MM.1S (cell line): ENCODE data around the gene MYO1F.

Source experiments
- DNase-seq: peaks from one replicate; pipeline ENCODE4 v3.0.0-alpha.2; 2015
- H2AFZ ChIP-seq: fragments of 300-600 bp; sonication (generic); 2 replicates; pipeline ENCODE4 v1.6.0; 2016; ENCODE audit warnings: antibody characterized with exemption, low read length
- H3F3A ChIP-seq: fragments of 300-600 bp; sonication (generic); 2 replicates; pipeline ENCODE4 v1.6.1; 2016; ENCODE audit warnings: mild to moderate bottlenecking, antibody characterized with exemption, low read length, moderate library complexity, mixed read lengths; ENCODE audit not compliant: insufficient read depth
- H3K27ac ChIP-seq: fragments of 300-600 bp; sonication (generic); 2 replicates; pipeline ENCODE4 v1.5.1; 2016; ENCODE audit warnings: mild to moderate bottlenecking, low read length
- H3K27me3 ChIP-seq: fragments of 300-600 bp; sonication (generic); replicated peaks from 2 replicates; pipeline ENCODE4 v1.6.0; 2016; ENCODE audit warnings: low read length; ENCODE audit not compliant: insufficient read depth
- H3K36me3 ChIP-seq: fragments of 300-600 bp; sonication (generic); replicated peaks from 2 replicates; pipeline ENCODE4 v1.6.1; 2016; ENCODE audit warnings: mild to moderate bottlenecking, low read length, mixed read lengths; ENCODE audit not compliant: insufficient read depth
- H3K4me1 ChIP-seq: fragments of 300-600 bp; sonication (generic); 2 replicates; pipeline ENCODE4 v1.6.1; 2016; ENCODE audit warnings: low read length, mixed read lengths
- H3K4me2 ChIP-seq: fragments of 300-600 bp; sonication (generic); 2 replicates; pipeline ENCODE4 v1.6.0; 2016; ENCODE audit warnings: low read depth, low read length
- H3K4me3 ChIP-seq: fragments of 300-600 bp; sonication (generic); 2 replicates; pipeline ENCODE4 v1.5.1; 2016; ENCODE audit warnings: low read length, mixed read lengths
- H3K79me2 ChIP-seq: fragments of 300-600 bp; sonication (generic); 2 replicates; pipeline ENCODE4 v1.6.1; 2016; ENCODE audit warnings: mixed run types, low read length, mixed read lengths
- H3K9ac ChIP-seq: fragments of 300-600 bp; sonication (generic); 2 replicates; pipeline ENCODE4 v1.6.1; 2016; ENCODE audit warnings: low read length, mixed read lengths
- H3K9me2 ChIP-seq: fragments of 300-600 bp; sonication (generic); replicated peaks from 2 replicates; pipeline ENCODE4 v1.6.1; 2016; ENCODE audit warnings: mild to moderate bottlenecking, low read length, mixed read lengths; ENCODE audit not compliant: insufficient read depth
- H3K9me3 ChIP-seq: fragments of 300-600 bp; sonication (generic); replicated peaks from 2 replicates; pipeline ENCODE4 v1.6.1; 2016; ENCODE audit warnings: mild to moderate bottlenecking, low read length, mixed read lengths; ENCODE audit not compliant: insufficient read depth
- H4K20me1 ChIP-seq: fragments of 300-600 bp; sonication (generic); 2 replicates; pipeline ENCODE4 v1.6.1; 2016; ENCODE audit warnings: mild to moderate bottlenecking, low read length, moderate library complexity, mixed read lengths; ENCODE audit not compliant: insufficient read depth
- CTCF ChIP-seq: fragments of 300-600 bp; sonication (generic); IDR thresholded peaks from 2 replicates; pipeline ENCODE4 v1.5.1; 2016; ENCODE audit warnings: antibody characterized with exemption, low read length, mixed read lengths
- EZH2 ChIP-seq: fragments of 300-600 bp; sonication (generic); optimal IDR thresholded peaks from 2 replicates; pipeline ENCODE3; 2017; ENCODE audit warnings: low read depth, mild to moderate bottlenecking, antibody characterized with exemption, low read length, mixed read lengths
- EZH2phosphoT487 ChIP-seq: fragments of 300-600 bp; sonication (generic); IDR thresholded peaks from 2 replicates; pipeline ENCODE4 v1.6.1; 2018; ENCODE audit warnings: antibody characterized with exemption, low read length

The MYO1F gene

GRCh38 chr19:8513687-8514504, 63.3 kb downstream of the MYO1F start, which contains the start of gene ZNF414:
TSS of gene ZNF414 (minus strand) at chr19:8514167. CDS start at chr19:8514046, 121 bp downstream.
- H3K9ac ChIP-seq, result peak within 1 kb of the TSS; percentile 93
- peak within 1 kb of the TSS; percentile 69 for H3K4me3 ChIP-seq
- no peaks in the 10 kb centered on the region for H3K9me3 ChIP-seq
- peak within 1 kb of the TSS; percentile 49; the same call in 1 of the 2 replicates for H3K4me2 ChIP-seq
- no peaks in the 10 kb centered on the region for H4K20me1 ChIP-seq
- DNase-seq, result peak; percentile 93
- TF ChIP-seq EZH2 (no peak), EZH2phosphoT487 (no peak), CTCF (no peak)
- no peaks in the 10 kb centered on the region for H3K79me2 ChIP-seq
- H3K27ac ChIP-seq, result peak within 1 kb of the TSS; percentile 81
- peaks cover 29% of the 10 kb centered on the region for H3K27me3 ChIP-seq
- H3K4me1 ChIP-seq, result no peaks in the 10 kb centered on the region
- no peaks in the 10 kb centered on the region for H3F3A ChIP-seq
- H3K9me2 ChIP-seq, result no peaks in the 10 kb centered on the region
- peak within 1 kb of the TSS; percentile 65 for H2AFZ ChIP-seq
- H3K36me3 ChIP-seq, result no peaks in the 10 kb centered on the region

- Histone ChIP-seq H2AFZ (peak overlapping the region; percentile 65), H3F3A (no peaks in the 10 kb centered on the region), H4K20me1 (no peaks in the 10 kb centered on the region), H3K79me2 (no peaks in the 10 kb centered on the region), H3K9me2 (no peaks in the 10 kb centered on the region), H3K4me3 (peak overlapping the region; percentile 69), H3K27ac (peak overlapping the region; percentile 81; the same call in 1 of the 2 replicates), H3K4me1 (no peaks in the 10 kb centered on the region), H3K4me2 (peak overlapping the region; percentile 49; the same call in 1 of the 2 replicates), H3K9me3 (no peaks in the 10 kb centered on the region), H3K36me3 (no peaks in the 10 kb centered on the region), H3K9ac (peak overlapping the region; percentile 93), H3K27me3 (peaks cover 24% of the 10 kb centered on the region)
- TF ChIP-seq EZH2phosphoT487 (no peak), EZH2 (no peak)
- DNase-seq, result no peak
These were observed 64.1 kb downstream of the MYO1F start for GRCh38 chr19:8513036-8513686.

- no peaks in the 10 kb centered on the region for H3K4me1 ChIP-seq
- H3K9me3 ChIP-seq, result no peaks in the 10 kb centered on the region
- H3K27me3 ChIP-seq, result peaks cover 15% of the 10 kb centered on the region
- no peak for DNase-seq
- H3F3A ChIP-seq, result no peaks in the 10 kb centered on the region
- no peak overlapping the region for H3K4me3 ChIP-seq
- H3K27ac ChIP-seq, result no peak overlapping the region
- H3K4me2 ChIP-seq, result no peak overlapping the region
- H3K9me2 ChIP-seq, result no peaks in the 10 kb centered on the region
- H4K20me1 ChIP-seq, result no peaks in the 10 kb centered on the region
- no peaks in the 10 kb centered on the region for H3K79me2 ChIP-seq
- no peak overlapping the region for H3K9ac ChIP-seq
- TF ChIP-seq EZH2phosphoT487 (no peak), CTCF (no peak), EZH2 (no peak)
- H2AFZ ChIP-seq, result no peak overlapping the region
- no peaks in the 10 kb centered on the region for H3K36me3 ChIP-seq
These were observed 64.9 kb downstream of the MYO1F start for GRCh38 chr19:8512115-8512967.
